GM21381 (cell line): ENCODE measurements around the gene APP.

Experiments
- ATAC-seq: cut with Tn5 transposase; IDR thresholded peaks from one replicate; pipeline ENCODE4 v1.9.1; 2021; ENCODE audit warnings: mild to moderate bottlenecking, moderate library complexity; ENCODE audit not compliant: unreplicated experiment

Gene APP

DNA sequence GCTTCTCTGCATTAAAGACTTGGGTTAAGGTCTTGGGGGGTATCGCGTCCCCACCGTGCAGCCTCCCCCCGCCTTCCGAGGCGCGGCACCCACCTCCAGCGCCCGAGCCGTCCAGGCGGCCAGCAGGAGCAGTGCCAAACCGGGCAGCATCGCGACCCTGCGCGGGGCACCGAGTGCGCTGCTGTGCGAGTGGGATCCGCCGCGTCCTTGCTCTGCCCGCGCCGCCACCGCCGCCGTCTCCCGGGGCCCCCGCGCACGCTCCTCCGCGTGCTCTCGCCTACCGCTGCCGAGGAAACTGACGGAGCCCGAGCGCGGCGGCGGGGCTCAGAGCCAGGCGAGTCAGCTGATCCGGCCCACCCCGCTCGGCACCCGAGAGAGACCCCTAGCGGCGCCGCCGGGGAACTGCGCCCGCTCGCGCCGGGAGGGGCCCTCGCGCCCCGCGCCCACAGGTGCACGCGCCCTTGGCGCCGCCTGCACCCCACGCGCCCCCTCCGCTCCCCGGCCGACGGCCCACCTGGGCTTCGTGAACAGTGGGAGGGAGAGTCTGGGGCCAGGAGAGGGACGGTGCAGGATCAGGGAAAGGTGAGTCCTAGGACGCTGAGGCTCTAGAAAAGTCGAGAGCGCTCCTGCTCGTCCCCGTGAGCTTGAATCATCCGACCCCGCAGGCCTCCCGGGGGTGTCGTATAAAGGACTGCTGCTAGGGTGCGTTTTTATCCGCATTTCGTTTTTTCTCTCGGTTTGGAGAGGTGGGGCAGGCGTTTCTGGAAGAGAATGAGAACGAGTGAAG is at the start of gene APP:
Gene APP (minus strand): TSS at position 300 of the 787 bp plus-strand sequence. CDS start 150 bp downstream, at position 150.
- peak; percentile 75 for ATAC-seq

DNA sequence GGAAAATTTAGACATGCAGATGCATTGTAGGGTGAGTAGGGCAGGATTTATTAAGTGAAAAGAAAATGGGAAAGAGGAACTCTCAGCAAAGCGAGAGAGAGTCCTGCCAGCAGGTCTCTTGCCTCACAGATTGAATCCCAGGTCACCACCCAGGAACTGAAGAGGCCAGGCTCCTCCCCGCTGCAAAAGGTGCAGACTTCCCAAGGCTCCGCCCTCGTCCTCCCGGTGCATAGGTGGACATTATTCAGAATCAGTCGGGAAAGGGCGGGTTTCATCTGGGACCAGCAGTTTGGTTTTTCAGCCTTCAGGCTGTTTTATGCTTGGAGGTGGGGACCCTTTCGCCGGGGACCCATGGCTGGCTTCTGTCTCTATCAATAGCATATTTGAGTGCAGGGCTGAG is 41.6 kb upstream of the APP start:
- ATAC-seq: no peak

DNA sequence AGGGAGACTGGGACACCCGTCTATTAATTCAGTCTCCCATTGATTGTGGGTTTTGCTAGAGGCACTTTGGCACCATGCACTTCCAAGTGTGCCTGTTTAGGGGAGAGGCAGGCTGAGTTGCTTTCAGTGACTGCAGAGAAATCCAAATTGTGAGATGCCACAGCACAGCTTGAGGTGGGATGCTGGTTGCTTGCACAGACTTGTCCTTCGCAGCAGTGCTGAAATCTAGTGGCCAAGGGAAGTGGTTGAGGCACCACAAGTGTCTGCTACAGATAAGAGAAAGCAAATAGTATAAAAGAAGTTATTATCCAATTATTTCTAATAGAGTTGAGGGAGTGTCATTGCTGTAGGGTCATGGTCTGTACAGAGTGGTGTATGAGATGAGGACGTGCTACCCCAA is 40.0 kb upstream of the APP start:
- no peak for ATAC-seq

DNA sequence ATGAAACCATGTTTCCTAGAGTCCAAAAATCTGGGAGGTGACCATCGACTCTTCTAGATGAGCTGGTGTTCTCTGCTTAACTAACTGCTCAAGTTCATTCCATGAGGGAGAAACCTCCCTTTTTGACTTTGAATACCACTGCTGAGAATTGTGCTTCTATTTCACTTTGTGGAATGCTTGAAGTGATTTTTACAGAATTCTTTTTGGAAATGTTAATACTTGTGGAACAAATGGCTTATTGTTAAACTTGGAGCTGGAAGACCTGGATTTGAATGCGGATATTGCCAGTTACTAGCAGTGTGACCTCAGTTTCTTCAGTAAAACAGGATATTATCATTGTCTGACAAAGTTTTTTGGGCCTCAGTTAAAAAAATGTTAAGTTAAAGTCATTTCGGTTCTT is 36.5 kb upstream of the APP start:
- no peak for ATAC-seq

DNA sequence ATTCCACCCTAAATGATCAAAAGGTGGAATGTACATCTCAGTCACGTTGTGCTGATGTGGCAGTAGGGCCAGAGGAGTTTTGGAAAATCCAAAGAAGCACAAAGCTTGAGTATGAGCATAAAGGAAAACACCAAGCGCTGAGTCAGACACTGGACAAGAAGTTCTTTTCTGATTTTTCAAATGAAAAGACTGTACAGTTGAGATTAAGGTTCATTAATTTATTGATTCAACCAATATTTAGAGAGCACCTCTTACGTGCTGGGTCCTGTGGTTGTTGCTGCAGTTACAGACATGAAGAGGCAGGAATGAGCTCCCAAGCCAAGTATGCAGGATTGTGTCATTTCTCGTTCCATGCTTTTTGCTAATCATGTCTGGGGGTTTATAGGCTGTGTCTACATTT is 28.9 kb upstream of the APP start:
- ATAC-seq: no peak

DNA sequence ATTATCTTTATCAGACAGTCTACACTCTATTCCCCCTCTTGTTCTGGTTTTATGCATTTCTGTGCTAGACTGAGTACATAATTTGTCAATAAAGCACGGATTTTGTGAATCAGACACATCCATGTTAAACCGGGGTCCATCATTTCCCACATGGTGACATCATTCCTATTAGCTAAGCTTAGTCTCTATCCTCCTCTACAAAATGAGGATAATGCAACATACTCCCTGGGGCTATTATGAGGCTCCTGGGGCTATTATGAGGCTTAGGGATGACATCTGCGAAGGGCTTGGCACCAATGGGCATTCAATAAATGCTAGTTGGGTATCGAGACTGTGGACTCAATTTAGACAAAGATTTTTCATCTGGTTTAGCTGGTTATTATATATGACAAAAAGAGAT is 25.1 kb upstream of the APP start:
- ATAC-seq: no peak

GRCh38 chr21:26194811-26195251 is 24.3 kb upstream of the APP start:
- ATAC-seq: no peak

GRCh38 chr21:26194326-26194725 is 23.8 kb upstream of the APP start:
- ATAC-seq: no peak

DNA sequence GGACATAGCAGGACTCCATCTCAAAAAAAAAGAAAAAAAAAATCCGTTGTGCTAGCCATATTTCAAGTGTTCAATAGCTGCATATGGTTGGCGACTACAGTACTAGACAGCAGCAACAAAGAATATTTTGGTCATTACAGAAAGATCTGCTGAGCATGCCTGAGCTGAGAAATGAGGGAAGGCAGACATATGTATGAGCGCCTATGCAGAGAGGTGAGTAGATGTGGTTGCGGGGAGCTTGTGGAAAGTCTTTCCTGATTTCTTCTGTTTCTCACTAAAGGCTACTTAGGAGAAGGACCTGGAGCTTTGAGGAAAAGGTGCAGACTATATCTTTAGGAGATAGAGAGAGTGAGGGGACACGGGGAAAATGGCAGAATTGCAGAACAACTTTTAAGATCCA is 21.0 kb upstream of the APP start:
- ATAC-seq: no peak

DNA sequence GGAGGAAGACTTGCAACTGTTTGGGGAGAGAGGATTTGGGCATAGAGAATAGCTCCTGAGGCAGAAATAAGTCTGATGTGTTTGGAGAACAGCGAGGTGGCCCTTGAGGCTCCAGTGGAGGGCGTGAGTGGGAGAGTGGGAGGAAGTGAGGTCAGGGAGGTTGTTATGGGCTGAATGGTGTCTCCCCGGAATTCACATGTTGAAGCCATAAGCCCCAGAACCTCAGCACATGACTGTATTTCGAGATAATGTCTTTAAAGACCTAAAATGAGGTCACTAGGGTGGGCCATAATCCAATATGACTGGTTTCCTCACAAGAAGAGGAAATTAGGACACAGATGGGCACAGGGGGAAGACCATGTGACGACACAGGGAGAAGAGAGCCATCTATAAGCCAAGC is 17.9 kb upstream of the APP start:
- no peak for ATAC-seq

GRCh38 chr21:26185446-26185845 is 14.9 kb upstream of the APP start:
- no peak for ATAC-seq

DNA sequence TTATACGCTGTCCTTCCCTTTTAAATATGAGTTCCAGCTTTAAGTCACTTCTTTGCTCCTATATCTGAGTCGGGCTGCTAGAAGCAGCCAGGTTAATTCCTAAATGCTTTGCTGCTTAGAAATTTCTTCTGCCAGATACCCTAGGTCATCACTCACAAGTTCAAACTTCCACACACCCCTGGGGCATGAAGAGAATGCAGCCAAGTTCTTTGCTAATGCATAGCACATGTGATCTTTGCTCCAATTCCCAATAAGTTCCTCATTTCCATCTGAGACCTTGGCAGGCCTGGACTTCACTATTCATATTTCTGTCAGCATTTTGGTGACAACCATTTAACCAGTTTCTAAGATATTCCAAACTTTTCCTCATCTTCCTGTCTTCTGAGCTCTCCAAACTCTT is 14.5 kb upstream of the APP start:
- ATAC-seq: no peak

GRCh38 chr21:26179501-26179900 is 8.9 kb upstream of the APP start:
- no peak for ATAC-seq

DNA sequence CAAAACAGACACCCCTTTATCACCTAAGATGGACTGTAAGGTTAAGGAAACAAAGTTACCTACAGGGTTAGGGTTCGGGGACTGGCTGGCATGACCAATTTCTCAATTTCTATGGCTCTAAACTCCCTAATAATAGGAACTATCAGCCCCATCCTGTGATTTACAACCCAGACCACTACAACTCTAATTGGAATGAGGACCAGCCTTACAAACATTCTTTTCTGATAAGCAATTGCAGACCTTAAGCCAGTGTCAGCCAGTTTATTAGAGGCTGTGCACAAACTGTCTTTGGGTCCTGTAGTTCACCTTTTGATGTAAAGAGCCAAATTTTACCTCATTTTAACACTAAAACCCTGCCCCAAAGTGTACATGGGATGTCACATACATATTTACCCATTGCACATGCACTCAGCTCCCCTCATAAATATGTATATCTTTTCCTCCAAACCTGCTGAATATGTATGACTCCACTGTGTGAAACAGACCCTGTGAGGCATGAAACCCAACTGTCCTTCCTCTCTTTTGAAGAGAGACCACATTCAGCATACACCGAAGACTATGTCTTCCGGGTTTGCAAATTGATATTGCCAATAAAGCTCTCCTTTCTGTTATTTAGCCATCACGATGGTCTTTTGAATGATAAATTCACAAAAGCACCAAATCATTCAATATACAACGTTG is 7.3 kb upstream of the APP start:
- ATAC-seq: peak; percentile 67

- no peak for ATAC-seq
These were observed 6.6 kb upstream of the APP start for GRCh38 chr21:26177187-26177586.

GRCh38 chr21:26171258-26172100 is 909 bp upstream of the APP start:
- no peak for ATAC-seq

GRCh38 chr21:26169611-26170470 is 729 bp downstream of the APP start:
- ATAC-seq: peak; percentile 37

DNA sequence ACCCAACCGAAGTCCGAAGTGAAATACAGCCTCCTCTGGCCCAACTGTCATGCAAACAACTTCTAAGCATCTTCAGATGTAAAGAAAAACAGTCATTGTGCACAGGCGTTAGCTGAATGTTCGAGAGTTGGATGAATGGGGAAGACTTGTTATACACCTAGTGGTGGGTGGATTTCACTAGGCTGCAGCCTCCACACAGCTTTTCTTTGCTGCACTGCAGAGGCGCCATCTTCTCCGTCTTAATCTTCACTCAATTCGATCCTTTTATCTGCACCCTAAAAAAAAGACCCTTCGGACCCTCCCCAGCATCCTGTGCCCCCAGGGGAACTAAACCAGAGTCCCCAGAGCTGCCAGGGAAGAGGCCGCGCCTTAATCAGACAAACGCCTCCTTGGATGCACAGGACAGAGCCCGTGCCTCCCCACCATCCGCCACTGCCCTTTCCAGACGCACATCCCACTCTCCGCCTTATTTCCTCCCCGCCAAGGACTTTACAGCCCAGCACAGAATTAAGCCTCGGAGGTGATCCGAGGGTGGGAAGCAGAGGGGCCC is 1.4 kb downstream of the APP start:
- ATAC-seq: peak; percentile 54

DNA sequence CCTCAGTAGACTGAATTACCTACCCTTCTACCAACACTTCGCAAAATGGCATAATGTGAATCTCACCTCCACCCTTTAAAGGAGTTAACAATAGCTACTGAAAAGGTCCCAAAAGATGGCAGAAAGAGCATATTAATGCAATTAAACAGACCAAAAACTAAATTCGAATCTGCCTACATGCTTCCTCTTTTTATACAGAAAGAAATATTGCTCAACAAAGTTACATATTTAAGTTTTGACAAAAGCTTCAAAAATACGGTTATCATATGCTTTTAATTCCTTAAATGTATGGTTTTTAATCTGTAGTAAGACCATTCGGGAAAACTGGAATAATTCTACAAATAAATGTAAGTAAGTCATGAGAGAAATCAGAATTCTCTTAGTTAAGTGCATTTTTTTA is 2.2 kb downstream of the APP start:
- no peak for ATAC-seq

DNA sequence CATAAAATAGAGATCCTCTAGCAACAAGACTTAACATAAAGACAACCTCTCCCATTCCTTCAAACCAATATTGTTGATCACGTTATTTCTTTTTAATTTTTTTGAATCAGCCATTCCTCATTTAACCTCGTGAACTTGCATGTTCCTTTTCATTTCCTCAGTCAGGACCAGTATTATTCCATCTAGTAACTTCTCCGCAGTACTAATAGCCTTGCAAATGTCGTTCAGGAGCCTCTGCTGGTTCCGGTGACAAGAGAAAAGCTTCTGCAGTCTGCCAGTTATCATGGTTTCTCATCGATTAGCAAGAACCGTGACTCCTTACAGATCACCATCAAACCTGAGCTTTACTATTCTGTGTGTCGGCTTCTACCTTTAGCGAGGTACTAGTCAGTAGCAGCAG is 3.0 kb downstream of the APP start:
- ATAC-seq: no peak
